Measurements from ENCODE around the gene SASH1.

SASH1 gene

DNA sequence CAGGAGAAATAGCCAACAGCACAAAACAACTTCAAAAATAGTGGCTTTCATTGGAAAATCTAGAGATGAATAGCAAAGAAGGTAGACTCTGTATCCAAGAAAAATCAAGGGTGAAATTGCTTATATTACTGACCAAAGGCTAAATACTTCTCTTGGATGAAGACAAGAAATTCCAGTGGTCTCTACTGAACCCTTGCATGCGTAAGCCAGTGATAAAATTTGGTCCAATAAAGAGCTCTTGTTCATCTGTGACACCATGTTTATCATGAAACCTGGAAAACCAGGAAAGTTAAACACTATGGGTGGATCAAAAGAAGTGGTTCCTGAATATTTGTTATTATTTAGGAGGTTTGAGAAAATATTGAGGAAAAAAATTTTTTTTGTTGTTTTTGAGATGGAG, 25.6 kb upstream of the SASH1 start:
- Histone ChIP-seq H3K4me3 (ENCODE audit: insufficient read length, low read depth) (no peak overlapping the region), H3K9me3 (ENCODE audit: insufficient read depth, low read length) (no peaks in the 10 kb centered on the region), H3K36me3 (ENCODE audit: insufficient read depth, insufficient read length, low read length) (no peaks in the 10 kb centered on the region), H3K27me3 (ENCODE audit: insufficient read depth, insufficient read length) (no peaks in the 10 kb centered on the region), H3K4me1 (ENCODE audit: insufficient read depth, insufficient read length) (no peaks in the 10 kb centered on the region), H3K9ac (ENCODE audit: insufficient read length, low read depth) (no peak overlapping the region)
- DNase-seq (ENCODE audit: low read depth, low spot score): no peak
- TF ChIP-seq YY1 (IDR thresholded peaks at IDR 0.05; ENCODE audit: insufficient read depth, insufficient read length): no peak
- TF ChIP-seq ZNF274 (IDR thresholded peaks at IDR 0.05; ENCODE audit: low read depth, low read length): no peak
- TF ChIP-seq SUZ12 (IDR thresholded peaks at IDR 0.05; ENCODE audit: extremely low read depth, insufficient read depth, insufficient read length): no peak

GRCh38 chr6:148317739-148318138, 24.9 kb upstream of the SASH1 start:
- no peaks in the 10 kb centered on the region for H3K4me1 ChIP-seq (ENCODE audit: insufficient read depth, insufficient read length)
- no peak overlapping the region for H3K9ac ChIP-seq (ENCODE audit: insufficient read length, low read depth)
- no peaks in the 10 kb centered on the region for H3K36me3 ChIP-seq (ENCODE audit: insufficient read depth, insufficient read length, low read length)
- TF ChIP-seq SUZ12 (IDR thresholded peaks at IDR 0.05; ENCODE audit: extremely low read depth, insufficient read depth, insufficient read length): no peak
- TF ChIP-seq ZNF274 (IDR thresholded peaks at IDR 0.05; ENCODE audit: low read depth, low read length): no peak
- no peak for TF ChIP-seq YY1 (IDR thresholded peaks at IDR 0.05; ENCODE audit: insufficient read depth, insufficient read length)
- no peaks in the 10 kb centered on the region for H3K9me3 ChIP-seq (ENCODE audit: insufficient read depth, low read length)
- DNase-seq (ENCODE audit: low read depth, low spot score): no peak
- H3K27me3 ChIP-seq (ENCODE audit: insufficient read depth, insufficient read length): no peaks in the 10 kb centered on the region
- no peak overlapping the region for H3K4me3 ChIP-seq (ENCODE audit: insufficient read length, low read depth)

- Histone ChIP-seq H3K4me1 (ENCODE audit: insufficient read depth, insufficient read length) (no peaks in the 10 kb centered on the region), H3K9ac (ENCODE audit: insufficient read length, low read depth) (no peak overlapping the region), H3K36me3 (ENCODE audit: insufficient read depth, insufficient read length, low read length) (no peaks in the 10 kb centered on the region), H3K4me3 (ENCODE audit: insufficient read length, low read depth) (no peak overlapping the region), H3K9me3 (ENCODE audit: insufficient read depth, low read length) (no peaks in the 10 kb centered on the region), H3K27me3 (ENCODE audit: insufficient read depth, insufficient read length) (no peaks in the 10 kb centered on the region)
- no peak for DNase-seq (ENCODE audit: low read depth, low spot score)
- TF ChIP-seq SUZ12 (IDR thresholded peaks at IDR 0.05; ENCODE audit: extremely low read depth, insufficient read depth, insufficient read length) (no peak), ZNF274 (IDR thresholded peaks at IDR 0.05; ENCODE audit: low read depth, low read length) (no peak), YY1 (IDR thresholded peaks at IDR 0.05; ENCODE audit: insufficient read depth, insufficient read length) (no peak)
These were observed 19.9 kb upstream of the SASH1 start for GRCh38 chr6:148322704-148323103.

- H3K4me1 ChIP-seq (ENCODE audit: insufficient read depth, insufficient read length): no peaks in the 10 kb centered on the region
- H3K36me3 ChIP-seq (ENCODE audit: insufficient read depth, insufficient read length, low read length): no peaks in the 10 kb centered on the region
- DNase-seq (ENCODE audit: low read depth, low spot score): no peak
- no peak overlapping the region for H3K4me3 ChIP-seq (ENCODE audit: insufficient read length, low read depth)
- H3K9me3 ChIP-seq (ENCODE audit: insufficient read depth, low read length): no peaks in the 10 kb centered on the region
- H3K27me3 ChIP-seq (ENCODE audit: insufficient read depth, insufficient read length): no peaks in the 10 kb centered on the region
- H3K9ac ChIP-seq (ENCODE audit: insufficient read length, low read depth): no peak overlapping the region
- TF ChIP-seq ZNF274 (IDR thresholded peaks at IDR 0.05; ENCODE audit: low read depth, low read length) (no peak), YY1 (IDR thresholded peaks at IDR 0.05; ENCODE audit: insufficient read depth, insufficient read length) (no peak), SUZ12 (IDR thresholded peaks at IDR 0.05; ENCODE audit: extremely low read depth, insufficient read depth, insufficient read length) (no peak)
These were observed 19.3 kb upstream of the SASH1 start for GRCh38 chr6:148323344-148323743.

DNA sequence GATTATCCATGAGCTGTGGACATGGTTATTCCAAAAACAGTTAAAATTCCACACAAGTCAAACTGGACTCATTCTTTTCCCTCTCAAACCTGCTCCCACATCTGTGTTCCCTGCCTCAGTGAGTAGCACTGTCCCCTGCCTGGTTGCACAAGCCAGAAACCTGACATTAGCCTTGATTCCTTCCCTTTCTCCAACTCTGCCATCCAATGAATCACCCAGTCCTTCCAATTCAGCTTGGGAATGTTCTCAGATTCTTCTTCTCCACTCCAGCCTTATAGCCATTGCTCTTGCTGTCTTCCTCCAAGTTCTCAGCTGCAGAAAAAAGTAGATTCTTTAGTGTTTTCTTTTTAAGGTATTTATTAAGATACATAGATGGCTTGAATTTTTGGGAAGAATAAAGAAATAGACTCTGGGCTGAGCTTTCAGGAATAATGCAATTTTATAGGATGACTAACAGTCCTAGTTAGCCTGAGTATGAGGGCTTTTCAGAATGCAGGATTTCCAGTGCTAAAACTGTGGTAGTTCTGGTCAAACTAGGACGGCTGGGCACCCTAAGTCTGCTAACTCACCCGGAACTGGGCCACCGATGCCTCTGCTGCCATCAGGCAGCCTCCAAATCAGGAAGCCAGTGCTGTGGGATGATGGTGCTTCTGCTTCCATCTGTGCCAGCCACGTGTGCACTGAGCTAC, 18.2 kb upstream of the SASH1 start:
- TF ChIP-seq ZNF274 (IDR thresholded peaks at IDR 0.05; ENCODE audit: low read depth, low read length): no peak
- no peak for TF ChIP-seq SUZ12 (IDR thresholded peaks at IDR 0.05; ENCODE audit: extremely low read depth, insufficient read depth, insufficient read length)
- no peak for TF ChIP-seq YY1 (IDR thresholded peaks at IDR 0.05; ENCODE audit: insufficient read depth, insufficient read length)
- H3K36me3 ChIP-seq (ENCODE audit: insufficient read depth, insufficient read length, low read length): no peaks in the 10 kb centered on the region
- no peak for DNase-seq (ENCODE audit: low read depth, low spot score)
- H3K4me1 ChIP-seq (ENCODE audit: insufficient read depth, insufficient read length): no peaks in the 10 kb centered on the region
- H3K27me3 ChIP-seq (ENCODE audit: insufficient read depth, insufficient read length): no peaks in the 10 kb centered on the region
- no peak overlapping the region for H3K4me3 ChIP-seq (ENCODE audit: insufficient read length, low read depth)
- H3K9ac ChIP-seq (ENCODE audit: insufficient read length, low read depth): no peak overlapping the region
- no peaks in the 10 kb centered on the region for H3K9me3 ChIP-seq (ENCODE audit: insufficient read depth, low read length)

DNA sequence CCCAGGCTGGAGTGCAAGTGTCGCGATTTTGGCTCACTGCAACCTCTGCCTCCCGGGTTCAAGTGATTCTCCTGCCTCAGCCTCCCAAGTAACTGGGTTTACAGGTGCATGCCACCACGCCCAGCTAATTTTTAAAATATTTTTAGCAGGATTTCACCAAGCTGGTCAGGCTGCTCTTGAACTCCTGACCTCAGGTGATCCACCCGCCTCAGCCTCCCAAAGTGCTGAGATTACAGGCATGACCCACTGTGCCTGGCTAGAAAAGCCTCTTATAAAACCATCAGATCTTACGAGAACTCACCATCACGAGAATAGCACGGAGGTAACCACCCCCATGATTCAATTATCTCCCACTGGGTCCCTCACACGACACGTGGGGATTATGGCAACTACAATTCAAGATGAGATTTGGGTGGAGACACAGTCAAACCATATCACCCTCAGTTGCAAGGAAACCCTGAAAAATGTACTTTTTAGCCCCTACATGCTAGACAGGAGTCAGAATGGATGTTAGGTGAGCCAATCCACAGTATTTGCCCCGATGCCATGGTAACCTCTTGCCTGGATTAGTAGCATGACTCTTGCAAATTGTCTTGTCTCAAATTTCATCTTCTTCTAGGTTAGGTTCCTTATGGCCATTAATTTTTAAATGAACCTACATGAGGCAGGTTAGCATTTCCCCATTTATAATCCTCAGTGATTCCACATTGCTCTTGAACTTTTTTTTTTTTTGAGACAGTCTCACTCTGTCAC, 17.1 kb upstream of the SASH1 start:
- Histone ChIP-seq H3K9me3 (ENCODE audit: insufficient read depth, low read length) (no peaks in the 10 kb centered on the region), H3K4me3 (ENCODE audit: insufficient read length, low read depth) (no peak overlapping the region), H3K36me3 (ENCODE audit: insufficient read depth, insufficient read length, low read length) (no peaks in the 10 kb centered on the region), H3K9ac (ENCODE audit: insufficient read length, low read depth) (no peak overlapping the region), H3K4me1 (ENCODE audit: insufficient read depth, insufficient read length) (no peaks in the 10 kb centered on the region), H3K27me3 (ENCODE audit: insufficient read depth, insufficient read length) (no peaks in the 10 kb centered on the region)
- DNase-seq (ENCODE audit: low read depth, low spot score): no peak
- TF ChIP-seq SUZ12 (IDR thresholded peaks at IDR 0.05; ENCODE audit: extremely low read depth, insufficient read depth, insufficient read length) (no peak), ZNF274 (IDR thresholded peaks at IDR 0.05; ENCODE audit: low read depth, low read length) (no peak), YY1 (IDR thresholded peaks at IDR 0.05; ENCODE audit: insufficient read depth, insufficient read length) (no peak)

- TF ChIP-seq SUZ12 (IDR thresholded peaks at IDR 0.05; ENCODE audit: extremely low read depth, insufficient read depth, insufficient read length): no peak
- TF ChIP-seq YY1 (IDR thresholded peaks at IDR 0.05; ENCODE audit: insufficient read depth, insufficient read length): no peak
- no peak for TF ChIP-seq ZNF274 (IDR thresholded peaks at IDR 0.05; ENCODE audit: low read depth, low read length)
- Histone ChIP-seq H3K27me3 (ENCODE audit: insufficient read depth, insufficient read length) (no peaks in the 10 kb centered on the region), H3K9me3 (ENCODE audit: insufficient read depth, low read length) (no peaks in the 10 kb centered on the region), H3K4me1 (ENCODE audit: insufficient read depth, insufficient read length) (no peaks in the 10 kb centered on the region), H3K36me3 (ENCODE audit: insufficient read depth, insufficient read length, low read length) (no peaks in the 10 kb centered on the region), H3K9ac (ENCODE audit: insufficient read length, low read depth) (no peak overlapping the region), H3K4me3 (ENCODE audit: insufficient read length, low read depth) (no peak overlapping the region)
- no peak for DNase-seq (ENCODE audit: low read depth, low spot score)
These were observed 13.6 kb upstream of the SASH1 start for GRCh38 chr6:148328876-148329555.
